ENCODE measurements around the gene RNF175. TPM values are rescaled to one million over a fixed set of nuclear protein-coding genes. Genes with fewer than 3 reads are reported as not detected.

Gene RNF175
- total RNA-seq (10 to 100 TPM in 1 of 2 donors, 1 to 10 TPM in 1; 7.8 to 26.5 TPM), polyA plus RNA-seq (ENCODE audit: insufficient read length in 2 of 2) (10 to 100 TPM; 39.3 to 41.7 TPM)
- long read RNA-seq, donor 1, transcript RNF175-201 (9 exons, 1,604 nt): major isoform, 10 of 21 reads
- long read RNA-seq, donor 1, partial matches to known transcripts: 0 of 21 reads
- long read RNA-seq, donor 1, other reads (novel, unspliced or antisense): 10 of 21 reads
- long read RNA-seq, donor 2, partial matches to known transcripts: 5 of 8 reads
- long read RNA-seq, donor 2, other reads (novel, unspliced or antisense): 0 of 8 reads
- long read RNA-seq, donor 3, transcript RNF175-201 (9 exons, 1,604 nt): major isoform, 6 of 11 reads
- long read RNA-seq, donor 3, partial matches to known transcripts: 0 of 11 reads
- long read RNA-seq, donor 3, other reads (novel, unspliced or antisense): 5 of 11 reads
- long read RNA-seq, donor 4: 0 reads

GRCh38 chr4:153759407-153760316 lies at the start of gene RNF175:
Gene RNF175 (minus strand): TSS chr4:153760024. CDS start chr4:153759862, 162 bp downstream.
- H3K4me1 ChIP-seq (ENCODE audit: control insufficient read depth, insufficient read depth, low read length): peaks cover 15% of the 10 kb centered on the region
- peaks cover 5% of the 10 kb centered on the region for H3K9me3 ChIP-seq (ENCODE audit: control insufficient read depth, insufficient read depth, low read length)
- DNase-seq (ENCODE audit: low read depth in 4 of 6, low spot score in 6 of 6): peak in 3 of 6 donors; percentile 14 to 75 (median 73)
- under 1% methylated on average over 74 of the region's 76 CpGs for WGBS (ENCODE audit: insufficient coverage)
- H3K27ac ChIP-seq (ENCODE audit: low read depth, low read length): no peak within 1 kb of the TSS
- peaks cover 3% of the 10 kb centered on the region for H3K27me3 ChIP-seq (ENCODE audit: control insufficient read depth, insufficient read depth, low read length)
- peak within 1 kb of the TSS; percentile 26 for H3K4me3 ChIP-seq (ENCODE audit: low read depth, low read length)
- H3K36me3 ChIP-seq (ENCODE audit: control insufficient read depth, insufficient read depth, low read length): no peaks in the 10 kb centered on the region

- H3K9me3 ChIP-seq (ENCODE audit: control insufficient read depth, insufficient read depth, low read length): no peaks in the 10 kb centered on the region
- H3K4me1 ChIP-seq (ENCODE audit: control insufficient read depth, insufficient read depth, low read length): no peaks in the 10 kb centered on the region
- no peak for DNase-seq (ENCODE audit: low read depth in 4 of 6, low spot score in 6 of 6)
- H3K36me3 ChIP-seq (ENCODE audit: control insufficient read depth, insufficient read depth, low read length): no peaks in the 10 kb centered on the region
- no peaks in the 10 kb centered on the region for H3K27me3 ChIP-seq (ENCODE audit: control insufficient read depth, insufficient read depth, low read length)
- H3K27ac ChIP-seq (ENCODE audit: low read depth, low read length): no peak overlapping the region
- H3K4me3 ChIP-seq (ENCODE audit: low read depth, low read length): no peak overlapping the region
Observed at GRCh38 chr4:153809307-153809706, 49.5 kb upstream of the RNF175 start.

GRCh38 chr4:153808175-153808574 lies 48.4 kb upstream of the RNF175 start:
- H3K9me3 ChIP-seq (ENCODE audit: control insufficient read depth, insufficient read depth, low read length): no peaks in the 10 kb centered on the region
- H3K27me3 ChIP-seq (ENCODE audit: control insufficient read depth, insufficient read depth, low read length): no peaks in the 10 kb centered on the region
- no peak overlapping the region for H3K4me3 ChIP-seq (ENCODE audit: low read depth, low read length)
- WGBS (ENCODE audit: insufficient coverage): no CpG with 5 or more reads among the region's 1 CpG
- no peaks in the 10 kb centered on the region for H3K36me3 ChIP-seq (ENCODE audit: control insufficient read depth, insufficient read depth, low read length)
- no peaks in the 10 kb centered on the region for H3K4me1 ChIP-seq (ENCODE audit: control insufficient read depth, insufficient read depth, low read length)
- no peak for DNase-seq (ENCODE audit: low read depth in 4 of 6, low spot score in 6 of 6)
- H3K27ac ChIP-seq (ENCODE audit: low read depth, low read length): no peak overlapping the region

- Histone ChIP-seq H3K4me1 (ENCODE audit: control insufficient read depth, insufficient read depth, low read length) (no peaks in the 10 kb centered on the region), H3K4me3 (ENCODE audit: low read depth, low read length) (no peak overlapping the region), H3K36me3 (ENCODE audit: control insufficient read depth, insufficient read depth, low read length) (no peaks in the 10 kb centered on the region), H3K27me3 (ENCODE audit: control insufficient read depth, insufficient read depth, low read length) (no peaks in the 10 kb centered on the region), H3K27ac (ENCODE audit: low read depth, low read length) (no peak overlapping the region), H3K9me3 (ENCODE audit: control insufficient read depth, insufficient read depth, low read length) (no peaks in the 10 kb centered on the region)
- DNase-seq (ENCODE audit: low read depth in 4 of 6, low spot score in 6 of 6): no peak
- 97% methylated on average over 23 of the region's 30 CpGs for WGBS (ENCODE audit: insufficient coverage)
Observed at GRCh38 chr4:153806073-153806472, 46.2 kb upstream of the RNF175 start.

- no peak overlapping the region for H3K4me3 ChIP-seq (ENCODE audit: low read depth, low read length)
- 100% methylated on average over 1 of the region's 3 CpGs for WGBS (ENCODE audit: insufficient coverage)
- H3K27me3 ChIP-seq (ENCODE audit: control insufficient read depth, insufficient read depth, low read length): no peaks in the 10 kb centered on the region
- no peaks in the 10 kb centered on the region for H3K9me3 ChIP-seq (ENCODE audit: control insufficient read depth, insufficient read depth, low read length)
- H3K36me3 ChIP-seq (ENCODE audit: control insufficient read depth, insufficient read depth, low read length): no peaks in the 10 kb centered on the region
- no peak overlapping the region for H3K27ac ChIP-seq (ENCODE audit: low read depth, low read length)
- DNase-seq (ENCODE audit: low read depth in 4 of 6, low spot score in 6 of 6): no peak
- no peaks in the 10 kb centered on the region for H3K4me1 ChIP-seq (ENCODE audit: control insufficient read depth, insufficient read depth, low read length)
Observed at GRCh38 chr4:153804722-153805121, 44.9 kb upstream of the RNF175 start.

- WGBS (ENCODE audit: insufficient coverage): no CpG with 5 or more reads among the region's 2 CpGs
- no peak overlapping the region for H3K27ac ChIP-seq (ENCODE audit: low read depth, low read length)
- H3K4me3 ChIP-seq (ENCODE audit: low read depth, low read length): no peak overlapping the region
- H3K27me3 ChIP-seq (ENCODE audit: control insufficient read depth, insufficient read depth, low read length): peaks cover 3% of the 10 kb centered on the region
- no peaks in the 10 kb centered on the region for H3K4me1 ChIP-seq (ENCODE audit: control insufficient read depth, insufficient read depth, low read length)
- no peaks in the 10 kb centered on the region for H3K9me3 ChIP-seq (ENCODE audit: control insufficient read depth, insufficient read depth, low read length)
- DNase-seq (ENCODE audit: low read depth in 4 of 6, low spot score in 6 of 6): no peak
- H3K36me3 ChIP-seq (ENCODE audit: control insufficient read depth, insufficient read depth, low read length): no peaks in the 10 kb centered on the region
Observed at GRCh38 chr4:153799694-153800074, 39.9 kb upstream of the RNF175 start.

- no peak for DNase-seq (ENCODE audit: low read depth in 4 of 6, low spot score in 6 of 6)
- Histone ChIP-seq H3K9me3 (ENCODE audit: control insufficient read depth, insufficient read depth, low read length) (no peaks in the 10 kb centered on the region), H3K27ac (ENCODE audit: low read depth, low read length) (no peak overlapping the region), H3K4me3 (ENCODE audit: low read depth, low read length) (no peak overlapping the region), H3K4me1 (ENCODE audit: control insufficient read depth, insufficient read depth, low read length) (no peaks in the 10 kb centered on the region), H3K36me3 (ENCODE audit: control insufficient read depth, insufficient read depth, low read length) (no peaks in the 10 kb centered on the region), H3K27me3 (ENCODE audit: control insufficient read depth, insufficient read depth, low read length) (peaks cover 3% of the 10 kb centered on the region)
- no CpG with 5 or more reads among the region's 3 CpGs for WGBS (ENCODE audit: insufficient coverage)
Observed at GRCh38 chr4:153798901-153799693, 39.3 kb upstream of the RNF175 start.

GRCh38 chr4:153798420-153798819 lies 38.6 kb upstream of the RNF175 start:
- Histone ChIP-seq H3K4me1 (ENCODE audit: control insufficient read depth, insufficient read depth, low read length) (no peaks in the 10 kb centered on the region), H3K36me3 (ENCODE audit: control insufficient read depth, insufficient read depth, low read length) (no peaks in the 10 kb centered on the region), H3K9me3 (ENCODE audit: control insufficient read depth, insufficient read depth, low read length) (no peaks in the 10 kb centered on the region), H3K27ac (ENCODE audit: low read depth, low read length) (no peak overlapping the region), H3K27me3 (ENCODE audit: control insufficient read depth, insufficient read depth, low read length) (peaks cover 8% of the 10 kb centered on the region), H3K4me3 (ENCODE audit: low read depth, low read length) (no peak overlapping the region)
- WGBS (ENCODE audit: insufficient coverage): no CpG with 5 or more reads among the region's 3 CpGs
- no peak for DNase-seq (ENCODE audit: low read depth in 4 of 6, low spot score in 6 of 6)

GRCh38 chr4:153794006-153794405 lies 34.2 kb upstream of the RNF175 start:
- 73% methylated on average over 2 of the region's 5 CpGs for WGBS (ENCODE audit: insufficient coverage)
- Histone ChIP-seq H3K27me3 (ENCODE audit: control insufficient read depth, insufficient read depth, low read length) (peaks cover 52% of the 10 kb centered on the region), H3K27ac (ENCODE audit: low read depth, low read length) (no peak overlapping the region), H3K36me3 (ENCODE audit: control insufficient read depth, insufficient read depth, low read length) (no peaks in the 10 kb centered on the region), H3K4me3 (ENCODE audit: low read depth, low read length) (no peak overlapping the region), H3K4me1 (ENCODE audit: control insufficient read depth, insufficient read depth, low read length) (peaks cover 41% of the 10 kb centered on the region), H3K9me3 (ENCODE audit: control insufficient read depth, insufficient read depth, low read length) (no peaks in the 10 kb centered on the region)
- DNase-seq (ENCODE audit: low read depth in 4 of 6, low spot score in 6 of 6): no peak
